GM21381 (cell line): ENCODE results near the gene HBA2.
"Not testable (repeated sequence)": the region's sequence is repeated elsewhere in the genome, so short reads cannot be mapped to it uniquely, and the experiment has no call there.

ENCODE experiments used
- ATAC-seq: cut with Tn5 transposase; IDR thresholded peaks from one replicate; pipeline ENCODE4 v1.9.1; 2021; ENCODE audit warnings: mild to moderate bottlenecking, moderate library complexity; ENCODE audit not compliant: unreplicated experiment

HBA2 gene

DNA sequence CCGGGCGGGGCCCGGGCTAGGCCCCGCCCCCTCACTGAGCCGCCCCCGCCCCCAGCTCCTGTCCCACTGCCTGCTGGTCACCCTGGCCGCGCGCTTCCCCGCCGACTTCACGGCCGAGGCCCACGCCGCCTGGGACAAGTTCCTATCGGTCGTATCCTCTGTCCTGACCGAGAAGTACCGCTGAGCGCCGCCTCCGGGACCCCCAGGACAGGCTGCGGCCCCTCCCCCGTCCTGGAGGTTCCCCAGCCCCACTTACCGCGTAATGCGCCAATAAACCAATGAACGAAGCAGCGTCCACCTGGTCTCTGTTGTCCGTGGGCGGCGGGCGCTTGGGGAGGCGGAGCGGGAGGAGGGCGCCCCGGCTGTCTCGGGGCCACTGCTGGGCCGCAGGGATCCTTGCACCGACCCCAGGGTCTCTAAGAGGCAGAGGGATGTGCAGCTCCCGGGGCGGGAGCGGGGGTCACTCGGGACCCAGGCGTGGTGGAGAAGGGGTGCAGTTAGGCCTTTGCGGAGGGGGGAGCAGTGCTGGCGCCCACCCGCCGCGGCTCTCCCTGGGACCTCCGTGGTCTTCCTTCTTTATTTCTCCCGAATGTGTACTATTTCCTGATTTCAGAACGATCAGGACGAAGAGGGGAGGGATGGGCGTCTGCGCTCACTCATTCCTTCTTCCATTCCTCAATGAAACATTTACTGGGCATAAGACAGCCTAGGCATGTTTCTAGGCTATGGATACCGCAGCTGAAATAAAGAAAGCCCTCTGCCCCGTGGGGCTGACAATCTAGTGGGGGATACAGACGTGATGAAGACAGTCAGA is 18.3 kb upstream of the HBA2 start:
- ATAC-seq = no peak

- no peak for ATAC-seq
Observed at GRCh38 chr16:155031-155398, 17.7 kb upstream of the HBA2 start.

- no peak for ATAC-seq
Observed at GRCh38 chr16:159136-159849, 13.4 kb upstream of the HBA2 start.

DNA sequence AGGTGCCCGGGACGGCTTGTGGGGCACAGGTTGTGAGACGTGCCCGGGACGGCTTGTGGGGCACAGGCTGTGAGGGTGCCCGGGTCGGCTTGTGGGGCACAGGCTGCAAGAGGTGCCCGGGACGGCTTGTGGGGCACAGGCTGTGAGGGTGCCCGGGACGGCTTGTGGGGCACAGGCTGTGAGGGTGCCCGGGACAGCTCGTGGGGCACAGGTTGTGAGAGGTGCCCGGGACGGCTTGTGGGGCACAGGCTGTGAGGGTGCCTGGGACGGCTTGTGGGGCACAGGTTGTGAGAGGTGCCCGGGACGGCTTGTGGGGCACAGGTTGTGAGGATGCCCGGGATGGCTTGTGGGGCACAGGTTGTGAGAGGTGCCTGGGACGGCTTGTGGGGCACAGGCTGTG is 12.4 kb upstream of the HBA2 start:
- not testable (repeated sequence) for ATAC-seq

- no peak for ATAC-seq
Observed at GRCh38 chr16:160691-161190, 11.9 kb upstream of the HBA2 start.

DNA sequence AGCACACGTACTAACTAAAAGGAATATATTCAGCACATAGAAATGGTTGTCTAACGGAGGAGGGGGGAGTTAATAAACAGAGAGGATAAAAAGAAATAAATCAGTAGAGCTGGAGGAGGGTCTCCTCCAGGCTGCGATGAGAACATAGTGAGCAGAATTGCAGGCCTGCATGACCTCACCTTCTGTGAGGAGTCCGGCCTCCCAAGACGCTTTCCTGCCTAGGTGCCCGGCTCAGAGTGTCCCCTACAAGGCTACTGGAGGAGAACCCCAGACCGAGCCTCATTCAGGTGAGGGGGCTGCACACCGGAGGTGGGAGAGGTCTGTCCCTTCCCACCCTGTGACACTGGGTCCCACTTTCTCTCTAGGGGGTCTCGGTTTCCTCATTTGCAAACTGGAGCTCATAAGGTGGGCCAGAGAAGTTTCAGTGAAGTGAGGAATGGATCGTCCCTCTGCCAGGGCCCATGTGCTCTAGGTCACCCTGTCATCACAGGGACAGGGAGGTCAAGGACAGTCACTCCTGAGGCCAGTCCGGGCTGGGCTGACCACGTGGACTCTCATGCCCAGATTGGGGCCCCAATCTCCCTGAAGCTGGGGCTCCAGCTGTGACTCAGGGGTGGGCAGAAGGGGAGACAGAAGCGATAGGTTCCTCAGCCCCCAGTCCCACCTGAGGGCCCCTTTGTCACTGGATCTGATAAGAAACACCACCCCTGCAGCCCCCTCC is 10.2 kb upstream of the HBA2 start:
- ATAC-seq = no peak

GRCh38 chr16:163139-163538 is 9.5 kb upstream of the HBA2 start:
- not testable (repeated sequence) for ATAC-seq

DNA sequence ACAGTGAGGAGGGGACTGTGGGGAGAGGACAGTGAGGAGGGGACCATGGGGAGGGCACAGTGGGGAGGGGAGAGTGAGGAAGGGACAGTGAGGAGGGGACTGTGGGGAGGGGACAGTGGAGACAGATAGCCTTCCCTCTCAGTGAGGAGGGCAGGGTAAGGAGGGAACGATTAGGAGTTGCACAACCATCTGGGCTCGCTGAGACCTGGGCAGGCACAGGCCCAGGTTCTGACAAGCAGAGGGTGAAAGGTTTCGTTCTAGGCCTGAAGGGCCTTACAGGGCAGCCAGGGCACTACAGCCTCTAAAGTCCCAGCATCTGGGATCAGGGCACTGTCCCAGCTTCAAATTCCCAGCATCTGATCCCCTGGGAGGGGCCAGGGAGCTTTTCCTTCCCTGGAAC is 9.0 kb upstream of the HBA2 start:
- not testable (repeated sequence) for ATAC-seq

DNA sequence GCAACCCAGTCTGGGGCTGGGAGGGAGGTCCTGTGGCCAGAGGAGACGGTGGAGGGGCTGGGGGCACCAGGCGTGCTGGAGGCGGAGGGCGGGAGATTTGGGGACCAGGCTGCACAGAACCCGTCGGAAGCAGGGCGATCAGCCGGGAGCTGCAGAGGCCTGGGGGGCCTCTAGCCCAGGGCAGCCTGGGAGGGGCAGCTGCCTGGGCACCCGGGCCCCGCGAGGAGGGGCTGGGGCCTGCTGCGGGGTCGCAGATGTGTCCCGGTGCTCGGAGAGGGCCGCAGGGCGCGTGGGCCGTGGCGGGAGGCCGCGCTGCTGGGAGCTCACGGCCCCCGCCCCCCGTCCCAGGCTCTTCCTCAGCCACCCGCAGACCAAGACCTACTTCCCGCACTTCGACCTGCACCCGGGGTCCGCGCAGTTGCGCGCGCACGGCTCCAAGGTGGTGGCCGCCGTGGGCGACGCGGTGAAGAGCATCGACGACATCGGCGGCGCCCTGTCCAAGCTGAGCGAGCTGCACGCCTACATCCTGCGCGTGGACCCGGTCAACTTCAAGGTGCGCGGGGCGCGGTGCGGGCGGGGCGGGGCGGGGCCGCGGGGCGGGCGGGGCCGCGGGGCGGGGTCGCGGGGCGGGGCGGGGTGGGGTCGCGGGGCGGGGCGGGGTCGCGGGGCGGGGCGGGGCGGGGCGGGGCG is 8.4 kb upstream of the HBA2 start:
- not testable (repeated sequence) for ATAC-seq

DNA sequence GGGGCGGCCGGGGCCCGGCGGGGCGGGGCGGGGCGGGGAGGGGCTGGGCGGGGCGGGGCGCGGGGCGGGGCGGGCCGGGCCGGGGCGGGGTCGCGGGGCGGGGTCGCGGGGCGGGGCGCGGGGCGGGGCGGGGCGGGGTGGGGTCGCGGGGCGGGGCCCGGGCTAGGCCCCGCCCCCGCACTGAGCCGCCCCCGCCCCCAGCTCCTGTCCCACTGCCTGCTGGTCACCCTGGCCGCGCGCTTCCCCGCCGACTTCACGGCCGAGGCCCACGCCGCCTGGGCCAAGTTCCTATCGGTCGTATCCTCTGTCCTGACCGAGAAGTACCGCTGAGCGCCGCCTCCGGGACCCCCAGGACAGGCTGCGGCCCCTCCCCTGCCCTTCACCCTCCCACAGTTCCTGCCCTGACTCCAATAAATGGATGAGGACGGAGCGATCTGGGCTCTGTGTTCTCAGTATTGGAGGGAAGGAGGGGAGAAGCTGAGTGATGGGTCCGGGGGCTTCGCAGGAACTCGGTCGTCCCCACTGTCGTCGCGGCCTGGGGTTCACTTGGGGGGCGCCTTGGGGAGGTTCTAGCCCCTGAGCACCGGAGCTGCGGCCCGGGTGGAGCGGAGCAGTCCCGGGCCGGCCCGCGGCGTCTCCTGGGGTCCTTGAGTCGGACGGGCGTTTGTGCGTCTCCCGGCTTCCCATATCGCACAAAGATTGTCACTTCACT is 7.7 kb upstream of the HBA2 start:
- no peak for ATAC-seq

DNA sequence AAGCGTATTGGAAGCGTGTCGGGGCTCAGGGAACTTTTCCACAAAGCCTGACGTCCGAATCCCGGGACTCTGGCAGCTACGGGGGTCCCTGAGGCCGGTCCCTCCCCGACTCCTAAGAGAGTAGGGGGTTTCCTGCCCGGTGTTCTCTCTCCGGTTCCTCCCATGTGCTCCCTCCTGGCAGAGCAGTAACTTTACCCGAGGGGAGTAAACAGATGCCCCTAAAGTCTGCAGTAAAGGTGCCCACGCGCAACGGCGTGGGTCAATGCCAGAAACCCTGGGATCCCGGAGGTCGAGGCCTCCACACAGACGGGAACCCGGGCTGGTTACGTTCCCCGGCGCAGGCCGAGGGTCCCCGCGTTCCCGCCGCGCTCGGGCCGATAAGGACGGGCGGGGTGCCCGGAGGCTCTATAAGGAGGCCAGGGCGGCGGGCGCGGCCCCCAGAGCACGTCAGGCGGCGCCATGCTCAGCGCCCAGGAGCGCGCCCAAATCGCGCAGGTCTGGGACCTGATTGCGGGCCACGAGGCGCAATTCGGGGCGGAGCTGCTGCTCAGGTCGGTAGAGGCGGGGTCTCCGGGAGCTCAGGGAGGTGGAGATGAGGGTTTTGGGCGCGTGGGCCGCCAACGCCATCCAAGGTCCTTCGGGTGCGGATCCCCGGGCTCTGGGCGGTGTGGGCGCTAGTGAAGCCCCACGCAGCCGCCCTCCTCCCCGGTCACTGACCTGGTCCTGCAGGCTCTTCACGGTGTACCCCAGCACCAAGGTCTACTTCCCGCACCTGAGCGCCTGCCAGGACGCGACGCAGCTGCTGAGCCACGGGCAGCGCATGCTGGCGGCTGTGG is 6.9 kb upstream of the HBA2 start, which contains the start of gene HBM:
Gene HBM, plus strand, starts transcription at position 440 of the 836 bp plus-strand sequence. Its CDS starts 20 bp downstream, at position 460.
- no peak for ATAC-seq

DNA sequence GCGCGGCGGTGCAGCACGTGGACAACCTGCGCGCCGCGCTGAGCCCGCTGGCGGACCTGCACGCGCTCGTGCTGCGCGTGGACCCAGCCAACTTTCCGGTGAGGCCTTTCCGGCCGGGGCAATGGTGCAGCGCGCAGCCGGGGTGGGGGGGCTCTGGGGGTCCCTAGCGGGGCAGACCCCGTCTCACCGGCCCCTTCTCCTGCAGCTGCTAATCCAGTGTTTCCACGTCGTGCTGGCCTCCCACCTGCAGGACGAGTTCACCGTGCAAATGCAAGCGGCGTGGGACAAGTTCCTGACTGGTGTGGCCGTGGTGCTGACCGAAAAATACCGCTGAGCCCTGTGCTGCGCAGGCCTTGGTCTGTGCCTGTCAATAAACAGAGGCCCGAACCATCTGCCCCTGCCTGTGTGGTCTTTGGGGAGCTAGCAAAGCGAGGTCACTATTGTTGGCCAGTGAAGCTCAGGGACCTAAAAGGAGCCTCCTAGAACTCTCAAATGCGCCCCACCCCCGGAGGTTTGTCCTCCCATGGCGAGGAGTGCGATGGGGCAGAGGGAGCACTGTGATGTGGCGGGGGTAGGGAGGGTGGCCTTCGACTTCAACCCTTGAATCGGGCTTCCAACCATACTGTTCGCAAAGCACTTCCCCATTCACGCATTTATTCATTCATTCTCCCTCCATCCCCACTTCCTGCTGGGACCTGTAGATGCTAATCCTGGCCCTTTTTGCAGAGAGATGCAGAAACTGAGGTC is 6.1 kb upstream of the HBA2 start:
- ATAC-seq = no peak

DNA sequence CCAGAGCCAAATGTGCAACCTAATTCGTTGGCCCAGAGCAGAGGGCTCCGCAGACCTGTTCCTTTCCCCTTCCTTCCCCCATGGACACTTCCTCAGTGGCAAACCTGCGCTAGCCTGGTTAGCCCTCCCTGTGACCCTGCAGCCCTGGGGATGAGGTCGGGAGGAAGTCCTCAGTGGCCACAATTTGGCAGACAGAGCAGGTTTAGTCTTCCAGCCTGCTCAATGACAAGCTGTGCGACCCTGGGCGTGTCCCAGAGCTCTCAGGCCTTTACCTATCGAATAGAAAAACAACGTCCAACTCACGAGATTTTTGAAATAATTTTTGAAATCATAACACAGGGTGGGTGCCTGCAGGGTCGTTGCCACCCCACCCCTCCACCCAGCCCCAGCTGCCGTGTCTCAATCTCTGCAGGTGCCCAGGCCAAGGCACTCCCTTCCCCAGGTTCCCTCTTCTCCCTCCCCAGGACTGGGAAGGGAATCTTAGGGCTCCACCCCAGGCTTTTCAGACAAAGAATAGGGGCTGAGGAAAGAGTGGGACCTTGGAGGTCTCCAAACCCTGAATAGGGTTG is 5.5 kb upstream of the HBA2 start:
- no peak for ATAC-seq

DNA sequence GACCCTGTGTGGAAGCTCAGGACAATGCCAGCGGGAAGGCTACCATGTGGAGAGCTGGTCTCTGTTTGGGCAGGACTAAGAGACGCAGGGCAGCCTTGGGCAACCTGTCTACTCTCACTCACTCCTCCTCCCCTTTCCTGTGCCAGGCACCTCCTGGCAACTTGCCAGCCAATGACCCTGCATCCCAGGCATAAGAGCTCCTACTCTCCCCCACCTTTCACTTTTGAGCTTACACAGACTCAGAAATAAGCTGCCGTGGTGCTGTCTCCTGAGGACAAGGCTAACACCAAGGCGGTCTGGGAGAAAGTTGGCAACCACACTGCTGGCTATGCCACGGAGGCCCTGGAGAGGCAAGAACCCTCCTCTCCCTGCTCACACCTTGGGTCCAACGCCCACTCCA is 4.3 kb upstream of the HBA2 start:
- no peak for ATAC-seq

DNA sequence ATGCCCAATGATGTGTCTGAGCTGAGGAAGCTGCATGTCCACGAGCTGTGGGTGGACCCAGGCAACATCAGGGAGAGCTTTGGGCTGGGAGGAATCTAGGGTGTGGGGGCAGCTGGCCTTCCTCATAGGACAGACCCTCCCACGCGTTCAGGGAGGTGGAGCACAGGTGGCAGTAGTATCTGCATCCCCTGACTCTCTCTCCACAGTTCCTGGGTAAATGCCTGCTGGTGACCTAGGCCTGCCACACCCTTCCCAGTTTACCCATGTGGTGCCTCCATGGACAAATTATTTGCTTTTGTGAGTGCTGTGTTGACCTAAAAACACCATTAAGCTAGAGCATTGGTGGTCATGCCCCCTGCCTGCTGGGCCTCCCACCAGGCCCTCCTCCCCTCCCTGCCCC is 3.7 kb upstream of the HBA2 start:
- ATAC-seq = no peak

DNA sequence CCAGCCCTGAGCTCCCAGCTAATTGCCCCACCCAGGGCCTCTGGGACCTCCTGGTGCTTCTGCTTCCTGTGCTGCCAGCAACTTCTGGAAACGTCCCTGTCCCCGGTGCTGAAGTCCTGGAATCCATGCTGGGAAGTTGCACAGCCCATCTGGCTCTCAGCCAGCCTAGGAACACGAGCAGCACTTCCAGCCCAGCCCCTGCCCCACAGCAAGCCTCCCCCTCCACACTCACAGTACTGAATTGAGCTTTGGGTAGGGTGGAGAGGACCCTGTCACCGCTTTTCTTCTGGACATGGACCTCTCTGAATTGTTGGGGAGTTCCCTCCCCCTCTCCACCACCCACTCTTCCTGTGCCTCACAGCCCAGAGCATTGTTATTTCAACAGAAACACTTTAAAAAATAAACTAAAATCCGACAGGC is 2.6 kb upstream of the HBA2 start:
- ATAC-seq = not testable (repeated sequence)

GRCh38 chr16:170788-171187 is 1.9 kb upstream of the HBA2 start:
- no peak for ATAC-seq

GRCh38 chr16:173211-173854 is 657 bp downstream of the HBA2 start:
- ATAC-seq = not testable (repeated sequence)
